ENCODE results near the gene STAG1. TPM values are rescaled to one million over a fixed set of nuclear protein-coding genes. Genes with fewer than 3 reads are reported as not detected.
"Not testable (repeated sequence)": the region's sequence is repeated elsewhere in the genome, so short reads cannot be mapped to it uniquely, and the experiment has no call there.

Gene STAG1
- total RNA-seq, 4 donors from 2014 or later: 32.6 to 44.0 (median 40.5) TPM

- H3K4me1 ChIP-seq: peaks cover 27 to 44% (median 41%) of the 10 kb centered on the region in 4 donors
- DNase-seq (ENCODE audit: extremely low spot score): peak; percentile 99
- no peaks in the 10 kb centered on the region for H3K9me3 ChIP-seq
- peak overlapping the region; percentile 83 to 96 (median 90) for H3K4me3 ChIP-seq
- 2% methylated on average over 30 of the region's 73 CpGs for WGBS
- intact Hi-C loops (cut with DNase I): loop anchor here (1.0 to 10.0 kb wide), 6 partner anchors 110 to 677 kb away; partner anchors contain the start of genes NCK1 and PCCB
- peak overlapping the region; percentile 97 to 100 (median 100) for H3K27ac ChIP-seq (replicated peaks in 1 of 4)
- TF ChIP-seq POLR2AphosphoS5 (IDR thresholded peaks at IDR 0.05) (peak; percentile 87 to 94), EP300 (IDR thresholded peaks at IDR 0.05) (no peak), POLR2A (IDR thresholded peaks at IDR 0.05; ENCODE audit: low read depth) (peak; percentile 35), CTCF (IDR thresholded peaks at IDR 0.05) (peak; percentile 29 to 39 (median 31))
- no peaks in the 10 kb centered on the region for H3K36me3 ChIP-seq
- H3K27me3 ChIP-seq: no peaks in the 10 kb centered on the region
Observed at GRCh38 chr3:136752422-136753325, 496 bp upstream of the STAG1 start.

GRCh38 chr3:136751316-136752171 is 634 bp downstream of the STAG1 start:
- no peak for TF ChIP-seq EP300 (IDR thresholded peaks at IDR 0.05)
- TF ChIP-seq CTCF (IDR thresholded peaks at IDR 0.05): peak in 1 of 3 experiments; percentile 13
- peak in 1 of 2 donors; percentile 9 for TF ChIP-seq POLR2AphosphoS5 (IDR thresholded peaks at IDR 0.05)
- 0% methylated on average over 10 of the region's 97 CpGs for WGBS
- H3K4me1 ChIP-seq: peaks cover 29 to 53% (median 52%) of the 10 kb centered on the region in 4 donors
- intact Hi-C loops (cut with DNase I): loop anchor here (1.0 to 10.0 kb wide), 5 partner anchors 111 to 676 kb away; partner anchors contain the start of genes NCK1 and PCCB
- no peaks in the 10 kb centered on the region for H3K36me3 ChIP-seq
- H3K27ac ChIP-seq (replicated peaks in 1 of 4): peak overlapping the region; percentile 97 to 100 (median 100)
- DNase-seq (ENCODE audit: extremely low spot score): peak; percentile 94
- H3K9me3 ChIP-seq: no peaks in the 10 kb centered on the region
- H3K4me3 ChIP-seq: peak overlapping the region; percentile 83 to 96 (median 90)
- H3K27me3 ChIP-seq: no peaks in the 10 kb centered on the region

- no peak for DNase-seq (ENCODE audit: extremely low spot score)
- TF ChIP-seq POLR2A (IDR thresholded peaks at IDR 0.05; ENCODE audit: low read depth) (no peak), EP300 (IDR thresholded peaks at IDR 0.05) (no peak), CTCF (IDR thresholded peaks at IDR 0.05) (no peak), POLR2AphosphoS5 (IDR thresholded peaks at IDR 0.05) (no peak)
- intact Hi-C loops (cut with DNase I): loop anchor here (5.0 to 10.0 kb wide), 4 partner anchors 111 to 496 kb away; partner anchors contain the start of genes NCK1 and PCCB
- Histone ChIP-seq H3K36me3 (no peaks in the 10 kb centered on the region), H3K4me1 (peaks cover 31 to 60% (median 58%) of the 10 kb centered on the region in 4 donors), H3K27me3 (no peaks in the 10 kb centered on the region), H3K9me3 (no peaks in the 10 kb centered on the region), H3K4me3 (peak overlapping the region; percentile 83 to 96 (median 90)), H3K27ac (replicated peaks in 1 of 4) (peak overlapping the region; percentile 97 to 100 (median 100))
- whole genome bisulfite sequencing: 2% methylated on average over 9 of the region's 9 CpGs
Observed at GRCh38 chr3:136750897-136751315, 1.3 kb downstream of the STAG1 start.

GRCh38 chr3:136750209-136750896 is 1.8 kb downstream of the STAG1 start:
- DNase-seq (ENCODE audit: extremely low spot score): no peak
- Histone ChIP-seq H3K36me3 (no peaks in the 10 kb centered on the region), H3K27me3 (no peaks in the 10 kb centered on the region), H3K4me3 (peak overlapping the region; percentile 83 to 96 (median 90)), H3K27ac (replicated peaks in 1 of 4) (peak overlapping the region; percentile 97 to 100 (median 100)), H3K4me1 (peaks cover 31 to 64% (median 63%) of the 10 kb centered on the region in 4 donors), H3K9me3 (no peaks in the 10 kb centered on the region)
- intact Hi-C loops (cut with DNase I): loop anchor here (5.0 to 10.0 kb wide), 4 partner anchors 112 to 496 kb away; partner anchors contain the start of genes NCK1 and PCCB
- WGBS: 6% methylated on average over 8 of the region's 8 CpGs
- TF ChIP-seq CTCF (IDR thresholded peaks at IDR 0.05): no peak
- TF ChIP-seq POLR2A (IDR thresholded peaks at IDR 0.05; ENCODE audit: low read depth): no peak
- no peak for TF ChIP-seq EP300 (IDR thresholded peaks at IDR 0.05)
- no peak for TF ChIP-seq POLR2AphosphoS5 (IDR thresholded peaks at IDR 0.05)

- Histone ChIP-seq H3K4me3 (peak overlapping the region; percentile 83 to 96 (median 90)), H3K27ac (replicated peaks in 1 of 4) (peak overlapping the region; percentile 12 to 100 (median 100)), H3K4me1 (peaks cover 31 to 72% (median 70%) of the 10 kb centered on the region in 4 donors)
- not testable (repeated sequence) for H3K9me3 ChIP-seq; H3K27me3 ChIP-seq; DNase-seq (ENCODE audit: extremely low spot score); H3K36me3 ChIP-seq
- WGBS: 79% methylated on average over 6 of the region's 6 CpGs
- intact Hi-C loops (cut with DNase I): loop anchor here (5.0 to 10.0 kb wide), 4 partner anchors 113 to 495 kb away; partner anchors contain the start of genes NCK1 and PCCB
Observed at GRCh38 chr3:136749602-136750001, 2.6 kb downstream of the STAG1 start.

Data from esophagus muscularis mucosa (tissue), 4 donors.